ENCODE measurements around the gene RPS10.
"Not testable (repeated sequence)": the region's sequence is repeated elsewhere in the genome, so short reads cannot be mapped to it uniquely, and the experiment has no call there.

Gene RPS10

DNA sequence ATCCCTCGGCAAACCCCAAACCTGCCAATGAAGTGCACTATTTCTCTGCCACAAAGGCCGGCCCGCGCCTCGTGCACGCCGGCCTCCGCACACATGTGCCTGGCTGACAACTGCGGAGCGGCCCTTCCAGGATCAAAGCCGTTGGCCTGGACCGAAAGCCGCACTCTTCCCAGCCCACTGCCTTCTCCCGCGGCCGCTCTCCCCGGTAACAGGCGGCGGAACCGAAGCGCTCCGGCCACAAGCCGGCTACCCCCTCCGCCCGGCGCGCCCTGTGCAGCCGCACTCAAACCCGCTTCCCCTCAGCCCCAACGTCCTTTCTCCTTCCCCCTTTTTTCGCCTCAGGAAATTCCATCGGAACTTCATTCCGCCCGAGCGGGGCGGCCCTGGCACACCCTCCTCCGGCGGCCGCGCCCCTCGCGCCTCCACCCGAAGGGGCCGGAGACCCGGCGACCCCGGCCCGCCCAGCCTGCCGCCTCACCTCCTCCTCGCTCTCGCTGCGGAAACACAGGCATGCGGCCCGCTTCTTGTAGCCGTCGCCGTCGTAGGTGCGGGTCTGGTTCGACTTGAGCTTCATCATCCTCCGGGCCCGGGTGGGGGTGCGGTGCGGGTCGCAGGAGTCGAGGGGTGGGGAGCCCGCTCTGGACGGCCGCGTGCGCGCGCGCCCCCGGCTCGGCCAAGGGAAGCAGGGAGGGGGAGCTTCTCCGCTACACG, 33.9 kb downstream of the RPS10 start:
- DNase-seq, result peak; percentile 67

DNA sequence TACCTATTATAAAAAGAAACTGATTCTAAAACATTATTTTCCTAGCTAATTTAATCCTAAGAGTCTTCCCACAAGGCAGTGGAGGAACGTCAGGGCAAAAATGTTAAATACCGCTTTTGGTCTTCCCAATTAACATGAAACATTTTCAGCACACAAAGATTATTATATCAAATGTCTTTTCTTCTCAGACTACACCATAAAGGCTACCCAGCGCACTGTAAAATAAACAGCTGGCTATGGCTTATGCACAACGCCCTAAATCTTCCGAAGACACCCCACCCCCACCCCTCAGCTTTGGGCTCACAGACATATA, 34.4 kb downstream of the RPS10 start:
- no peak for DNase-seq

DNA sequence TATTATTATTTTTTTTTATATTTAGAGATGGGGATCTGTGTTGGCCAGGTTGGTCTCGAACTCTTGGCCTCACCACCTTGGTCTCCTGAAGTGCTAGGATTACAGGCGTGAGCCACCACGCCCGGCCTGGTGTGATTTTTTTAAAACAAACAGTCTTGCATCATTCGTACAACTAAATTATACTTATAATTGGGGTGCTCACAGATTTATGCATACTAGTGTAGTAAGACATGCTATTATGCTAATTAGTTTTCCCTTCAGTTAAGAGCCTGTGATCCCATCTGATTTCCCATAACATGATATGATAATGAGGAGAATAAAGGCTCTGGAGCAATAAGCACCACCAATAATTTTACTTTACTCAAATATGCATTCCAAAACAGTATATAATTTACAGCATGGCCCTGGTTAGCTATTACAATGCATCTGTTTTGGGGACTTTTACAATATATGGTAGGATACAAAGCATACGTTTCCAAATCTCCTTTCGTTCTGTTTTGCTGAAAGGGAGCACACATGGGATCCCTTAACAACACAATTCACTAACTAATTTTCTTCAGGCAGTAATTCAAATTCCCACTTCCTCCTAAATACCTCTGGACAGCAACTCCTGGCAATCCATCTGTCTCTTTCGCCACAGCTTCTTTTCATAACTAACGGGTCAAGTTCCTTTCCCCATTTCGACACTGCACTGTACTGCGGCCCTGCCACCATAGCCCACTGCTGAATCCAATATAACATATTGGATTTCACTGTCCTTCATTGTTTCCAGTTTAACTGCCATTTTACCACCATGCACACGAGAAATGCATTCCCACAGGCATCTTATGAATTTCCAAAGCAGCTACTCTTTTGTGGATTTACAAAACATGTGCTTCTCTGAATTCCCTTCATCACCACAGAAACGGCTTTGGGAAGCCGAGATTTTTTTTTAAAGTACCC, 35.1 kb downstream of the RPS10 start:
- DNase-seq, result no peak

DNA sequence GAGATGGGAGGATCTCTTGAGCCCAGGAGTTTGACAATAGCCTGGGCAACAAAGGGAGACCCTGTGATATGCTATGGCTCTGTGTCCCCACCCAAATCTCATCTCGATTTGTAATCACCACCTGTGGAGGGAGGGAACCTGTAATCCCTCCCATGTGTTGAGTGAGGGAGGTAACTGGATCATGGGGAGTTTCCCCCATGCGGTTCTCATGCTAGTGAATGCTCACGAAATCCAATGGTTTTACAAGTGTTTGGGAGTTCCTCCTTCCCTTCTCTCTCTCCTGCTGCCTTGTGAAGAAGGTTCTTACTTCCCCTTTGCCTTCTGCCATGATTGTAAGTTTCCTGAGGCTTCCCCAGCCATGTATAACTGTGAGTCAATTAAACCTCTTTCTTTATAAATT, 36.8 kb downstream of the RPS10 start:
- DNase-seq, result no peak

DNA sequence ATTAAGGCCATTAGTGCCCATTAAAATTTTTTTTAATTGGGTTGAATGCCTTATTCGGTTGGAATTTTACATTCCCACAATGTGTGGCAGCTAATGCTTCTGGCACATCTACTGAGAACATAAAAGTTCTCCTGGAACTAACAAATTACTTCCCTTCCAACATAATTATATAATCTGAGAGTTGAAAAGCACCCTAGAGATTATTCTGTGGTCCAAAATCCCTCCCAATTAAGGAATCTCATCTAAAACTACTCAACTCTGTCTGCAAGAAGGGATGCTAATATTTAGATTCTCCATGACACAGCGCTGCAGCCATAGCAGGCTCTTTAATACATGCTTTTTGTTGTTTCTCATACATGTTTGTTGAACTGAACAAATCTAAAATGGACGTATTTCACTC, 37.4 kb downstream of the RPS10 start:
- DNase-seq, result no peak

DNA sequence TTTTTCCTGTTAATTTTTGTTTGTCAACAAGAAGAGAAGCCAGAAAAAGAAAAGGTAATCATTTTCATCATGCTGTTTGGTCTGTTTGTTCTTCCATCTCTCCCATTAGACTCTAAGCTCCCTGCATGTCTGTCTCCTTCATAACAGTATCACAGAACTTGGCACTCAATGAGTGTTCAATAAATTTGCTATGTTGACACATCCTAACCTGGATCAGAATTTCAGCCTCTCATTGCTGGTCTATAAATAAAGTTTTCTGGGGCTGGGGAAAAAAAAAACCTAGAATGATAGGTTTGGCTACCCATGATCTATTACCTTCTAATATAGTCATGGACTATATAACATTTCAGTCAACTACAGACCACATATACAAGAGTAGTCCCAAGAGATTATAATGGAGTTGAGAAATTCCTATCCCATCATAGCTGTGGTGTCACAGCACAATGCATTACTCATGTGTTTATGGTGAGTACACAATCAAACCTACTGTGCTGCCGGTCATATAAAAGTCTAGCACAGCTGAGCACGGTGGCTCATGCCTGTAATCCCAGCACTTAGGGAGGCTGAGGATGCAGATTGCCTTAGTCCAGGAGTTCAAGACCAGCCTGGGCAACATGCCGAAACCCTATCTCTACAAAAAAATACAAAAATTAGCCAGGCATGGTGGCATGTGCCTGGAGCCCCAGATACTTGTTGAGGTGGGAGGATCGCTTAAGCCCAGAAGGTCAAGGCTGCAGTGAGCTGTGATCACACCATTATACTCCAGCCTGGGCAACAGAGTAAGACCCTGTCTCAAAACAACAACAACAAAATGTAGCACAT, 39.3 kb downstream of the RPS10 start:
- DNase-seq, result no peak

DNA sequence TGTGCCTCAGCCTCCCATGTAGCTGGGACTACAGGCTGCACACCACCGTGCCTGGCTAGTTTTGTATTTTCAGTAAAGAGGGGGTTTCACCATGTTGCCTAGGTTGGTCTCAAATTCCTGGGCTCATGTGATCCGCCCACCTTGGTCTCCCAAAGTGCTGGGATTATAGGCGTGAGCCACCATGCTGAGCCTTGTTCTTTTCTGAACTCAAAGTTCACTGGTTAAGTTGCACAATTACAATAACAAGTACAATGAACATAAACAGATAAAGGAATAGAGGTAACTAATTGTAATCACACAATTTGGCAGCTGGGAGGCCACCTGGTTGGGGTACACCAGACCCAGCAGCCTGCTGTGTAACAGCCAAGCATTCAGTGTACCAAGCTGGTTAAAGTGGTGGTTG, 40.1 kb downstream of the RPS10 start:
- no peak for DNase-seq

DNA sequence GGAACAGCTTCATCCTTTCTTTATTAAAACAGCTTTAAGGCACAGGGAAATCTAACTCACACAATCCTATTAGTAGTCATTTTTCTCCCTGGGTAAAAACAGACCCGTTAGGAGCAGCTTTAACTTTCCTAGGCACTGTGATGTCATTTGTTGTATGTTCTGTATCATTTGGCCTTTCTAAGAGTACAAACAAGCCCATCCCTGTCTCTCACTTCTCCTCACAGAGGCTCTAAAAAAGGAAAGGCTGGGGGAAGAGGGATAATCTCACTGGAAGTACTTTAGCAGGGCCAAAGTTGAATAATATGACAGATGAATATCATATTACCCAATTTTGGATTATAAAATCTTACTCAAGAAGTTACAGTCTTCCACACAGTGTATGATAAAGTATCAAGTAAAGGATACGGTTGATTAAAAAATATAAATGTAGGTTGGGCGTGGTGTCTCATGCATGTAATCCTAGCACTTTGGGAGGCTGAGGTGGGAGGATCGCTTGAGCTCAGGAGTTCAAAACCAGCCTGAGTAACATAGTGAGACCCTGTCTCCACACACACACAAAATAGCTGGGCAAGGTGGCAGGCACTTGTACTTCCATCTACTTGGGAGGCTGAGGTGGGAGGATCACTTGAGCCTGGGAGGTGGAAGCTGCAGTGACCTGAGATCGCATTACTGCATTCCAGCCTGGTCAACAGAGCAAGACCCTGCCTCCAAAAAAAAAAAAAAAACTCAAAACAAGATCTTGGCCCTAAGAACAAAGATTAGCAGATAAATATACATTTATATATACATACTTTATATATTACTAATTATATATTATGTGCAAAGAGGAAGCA, 41.3 kb downstream of the RPS10 start:
- DNase-seq, result no peak

DNA sequence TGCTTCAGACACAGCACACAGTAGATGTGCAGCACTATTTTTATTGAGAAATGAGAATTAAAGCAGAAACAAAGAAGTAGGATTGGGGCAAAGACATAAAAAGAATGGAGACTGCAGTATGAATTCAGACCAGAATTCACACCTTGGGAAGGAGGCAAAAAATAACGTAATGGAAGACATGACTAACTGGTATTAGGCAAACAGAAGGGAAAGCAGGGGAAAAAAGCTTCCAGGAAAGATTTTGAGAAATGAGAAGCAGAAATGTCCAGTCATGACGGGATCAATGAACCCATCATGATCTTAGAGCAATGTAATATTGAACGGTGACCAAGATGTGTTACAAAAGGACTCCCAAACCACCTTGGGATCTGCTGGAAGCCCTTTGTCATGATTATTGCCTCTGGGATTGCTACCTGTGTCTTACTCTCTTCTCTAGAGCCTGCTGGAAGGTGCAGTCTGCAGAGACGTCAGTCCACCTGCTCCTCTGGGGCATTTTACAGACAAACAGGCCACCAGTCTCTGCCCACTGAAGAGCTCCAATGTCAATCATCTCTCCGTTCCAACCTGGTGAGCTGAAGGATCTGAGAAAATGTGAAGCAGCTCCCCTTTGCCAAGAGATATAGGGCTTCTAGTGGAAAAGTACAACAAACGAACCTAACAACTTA, 42.1 kb downstream of the RPS10 start:
- no peak for DNase-seq

DNA sequence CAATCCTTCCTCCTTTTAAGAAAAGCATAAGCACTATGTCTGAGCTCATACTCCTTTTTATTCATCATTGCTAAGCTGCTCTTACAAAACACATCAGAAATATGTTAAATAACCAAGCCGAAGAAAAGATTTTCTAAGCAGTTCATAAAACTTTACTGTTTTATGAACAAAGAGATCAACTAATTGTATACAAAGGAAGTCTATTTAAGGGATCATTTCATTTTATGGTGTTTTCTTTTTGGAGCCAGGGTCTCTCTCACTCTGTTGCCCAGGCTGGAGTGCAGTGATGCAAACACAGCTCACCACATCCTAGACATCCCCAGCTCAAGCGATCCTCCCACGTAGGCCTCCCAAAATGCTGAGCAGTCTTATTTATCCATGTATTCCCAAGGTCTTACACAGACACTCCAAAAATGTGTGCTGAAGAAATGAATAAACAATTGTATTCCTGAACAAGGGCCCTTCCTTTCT, 42.7 kb downstream of the RPS10 start:
- no peak for DNase-seq

DNA sequence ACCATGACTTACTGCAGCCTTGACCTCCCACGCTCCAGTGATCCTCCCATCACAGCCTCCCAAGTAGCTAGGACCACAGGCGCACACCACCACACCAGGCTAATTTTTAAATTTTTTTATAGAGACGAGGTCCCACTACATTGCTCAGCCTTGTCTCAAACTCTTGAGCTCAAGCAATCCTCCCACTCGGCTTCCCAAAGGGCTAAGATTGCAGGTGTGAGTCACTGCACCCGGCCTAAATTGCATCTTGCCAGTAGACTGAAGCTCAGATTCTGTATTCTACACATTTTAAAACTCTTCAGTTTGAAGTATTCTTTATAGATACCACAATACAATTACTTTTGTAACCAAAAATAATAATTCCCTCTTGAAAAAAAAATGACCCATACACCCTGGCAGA, 44.8 kb downstream of the RPS10 start:
- no peak for DNase-seq

DNA sequence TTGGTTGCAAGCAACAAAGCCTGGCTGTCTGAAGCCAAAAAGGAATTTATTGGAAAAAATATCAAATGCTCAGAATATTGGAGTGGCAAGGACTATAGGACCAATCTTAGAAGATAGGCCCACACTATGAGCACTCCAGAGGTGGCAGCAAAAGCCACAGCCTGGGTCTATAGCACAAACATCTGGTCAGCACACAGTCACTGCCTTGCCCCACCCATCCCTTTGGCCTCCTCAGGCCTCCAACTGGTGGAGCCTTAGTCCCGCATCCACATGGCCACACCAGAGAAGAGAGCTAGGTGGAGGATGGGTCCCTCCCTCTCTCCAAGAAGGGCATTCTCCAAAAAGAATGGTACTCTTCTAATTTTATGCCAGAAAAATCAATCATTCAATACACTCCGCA, 47.4 kb downstream of the RPS10 start:
- no peak for DNase-seq

DNA sequence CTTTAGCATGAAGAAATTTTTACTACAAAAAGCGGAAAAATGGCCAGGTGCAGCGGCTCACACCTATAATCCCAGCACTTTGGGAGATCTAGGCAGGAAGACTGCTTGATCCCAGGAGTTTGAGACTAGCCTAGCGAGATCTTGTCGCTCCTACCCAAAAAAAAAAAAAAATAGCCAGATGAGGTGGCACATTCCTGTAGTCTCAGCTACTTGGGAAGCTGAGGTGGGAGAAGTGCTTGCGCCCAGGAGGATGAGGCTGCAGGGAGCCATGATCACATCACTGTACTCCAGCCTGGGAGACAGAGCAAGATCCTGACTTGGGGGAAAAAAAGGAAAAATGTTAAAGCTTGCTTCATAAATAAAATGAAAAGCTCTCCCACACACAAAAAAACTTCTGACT, 47.9 kb downstream of the RPS10 start:
- DNase-seq, result no peak

DNA sequence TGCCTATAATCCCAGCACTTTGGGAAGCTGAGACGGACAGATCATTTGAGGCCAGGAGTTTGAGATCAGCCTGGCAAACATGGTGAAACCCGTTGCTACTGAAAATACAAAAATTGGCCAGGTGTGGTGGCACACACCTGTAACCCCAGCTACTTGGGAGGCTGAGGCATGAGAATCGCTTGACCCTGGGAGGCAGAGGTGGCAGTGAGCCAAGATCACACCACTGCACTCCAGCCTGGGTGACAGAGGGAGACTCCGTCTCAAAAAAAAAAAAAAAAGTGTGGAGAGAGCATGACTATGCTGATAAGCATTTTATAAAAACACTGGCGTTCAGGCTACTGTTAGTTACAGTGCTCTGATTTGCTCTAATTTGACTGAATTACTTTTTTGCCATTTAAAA, 48.3 kb downstream of the RPS10 start:
- DNase-seq, result not testable (repeated sequence)

DNA sequence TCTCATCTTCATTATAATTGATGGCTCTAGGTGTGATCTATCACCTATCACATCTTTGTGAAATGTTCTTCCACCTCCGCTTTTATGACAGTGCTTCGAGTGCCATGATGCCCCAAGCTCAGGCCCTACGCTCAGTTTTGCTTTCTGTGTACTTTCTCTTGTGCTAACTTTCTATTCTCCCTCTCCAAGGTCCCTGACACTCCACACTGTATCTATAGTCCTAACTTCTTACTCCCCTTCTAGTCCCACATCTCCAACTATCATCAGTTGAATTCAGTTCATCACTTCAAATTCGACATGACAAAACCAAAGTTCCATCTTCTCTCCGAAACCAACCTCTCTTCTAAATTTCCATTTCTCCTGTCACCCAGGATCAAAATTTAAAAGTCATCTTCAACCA, 50.0 kb downstream of the RPS10 start:
- DNase-seq, result no peak

DNA sequence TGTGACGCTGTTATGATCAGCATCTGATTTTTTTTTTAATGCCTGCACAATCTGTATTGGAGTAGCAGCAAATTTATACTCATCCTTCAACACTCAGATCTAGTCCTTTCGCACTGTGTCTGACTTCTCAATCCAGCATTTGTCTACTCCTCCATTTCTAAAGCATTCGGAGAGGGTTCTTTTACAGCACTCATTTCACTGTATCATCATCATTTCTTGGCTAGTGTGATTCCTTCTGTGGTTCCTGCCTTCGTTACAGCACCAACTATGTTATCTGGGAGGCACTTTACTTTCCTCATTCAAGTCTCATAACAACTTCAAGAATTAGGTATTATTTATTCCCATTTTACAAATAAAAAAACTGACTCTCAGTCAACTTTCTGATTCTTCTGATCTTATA, 51.4 kb downstream of the RPS10 start:
- DNase-seq, result no peak

DNA sequence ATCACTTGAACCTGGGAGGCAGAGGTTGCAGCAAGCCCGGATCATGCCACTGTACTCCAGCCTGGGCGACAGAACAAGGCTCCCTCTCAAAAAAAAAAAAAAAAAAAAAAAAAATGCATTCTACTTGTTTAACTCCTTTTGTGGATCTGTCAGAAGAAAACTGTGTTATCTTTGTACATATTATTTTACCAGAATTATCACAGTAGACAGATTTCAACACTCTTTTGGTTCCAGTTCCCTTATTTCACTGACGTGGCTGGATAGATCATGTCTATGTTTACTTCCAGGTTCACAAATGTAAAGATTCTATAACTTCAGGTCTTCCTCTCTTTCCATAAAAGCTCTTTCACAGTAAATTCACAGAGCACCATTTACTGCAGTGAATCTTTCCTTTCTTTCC, 51.8 kb downstream of the RPS10 start:
- no peak for DNase-seq

DNA sequence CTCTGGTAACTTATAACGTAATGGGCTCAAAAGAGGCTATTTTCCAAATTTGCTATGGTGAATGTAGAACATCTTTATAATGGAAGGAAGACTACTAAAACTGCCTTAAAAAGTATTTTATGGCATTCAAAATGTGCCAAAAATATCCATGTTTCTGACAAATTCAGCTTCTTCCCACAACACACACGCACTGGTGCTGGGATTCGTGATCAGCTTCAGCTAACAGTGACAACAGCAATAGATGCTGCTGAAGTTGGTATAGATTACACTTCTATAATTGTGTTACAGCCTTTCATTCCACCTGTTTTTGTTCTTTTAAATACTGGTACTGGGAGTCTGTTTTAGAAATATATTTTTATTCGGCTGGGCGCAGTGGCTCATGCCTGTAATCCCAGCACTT, 52.4 kb downstream of the RPS10 start:
- no peak for DNase-seq

DNA sequence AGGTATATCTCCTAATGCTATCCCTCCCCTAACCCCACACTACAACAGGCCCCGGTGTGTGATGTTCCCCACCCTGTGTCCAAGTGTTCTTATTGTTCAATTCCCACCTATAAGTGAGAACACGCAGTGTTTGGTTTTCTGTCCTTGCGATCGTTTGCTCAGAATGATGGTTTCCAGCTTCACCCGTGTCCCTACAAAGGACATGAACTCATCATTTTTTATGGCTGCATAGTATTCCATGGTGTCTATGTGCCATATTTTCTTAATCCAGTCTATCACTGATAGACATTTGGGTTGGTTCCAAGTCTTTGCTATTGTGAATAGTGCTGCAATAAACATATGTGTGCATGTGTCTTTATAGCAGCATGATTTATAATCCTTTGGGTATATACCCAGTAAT, 54.0 kb downstream of the RPS10 start:
- not testable (repeated sequence) for DNase-seq

DNA sequence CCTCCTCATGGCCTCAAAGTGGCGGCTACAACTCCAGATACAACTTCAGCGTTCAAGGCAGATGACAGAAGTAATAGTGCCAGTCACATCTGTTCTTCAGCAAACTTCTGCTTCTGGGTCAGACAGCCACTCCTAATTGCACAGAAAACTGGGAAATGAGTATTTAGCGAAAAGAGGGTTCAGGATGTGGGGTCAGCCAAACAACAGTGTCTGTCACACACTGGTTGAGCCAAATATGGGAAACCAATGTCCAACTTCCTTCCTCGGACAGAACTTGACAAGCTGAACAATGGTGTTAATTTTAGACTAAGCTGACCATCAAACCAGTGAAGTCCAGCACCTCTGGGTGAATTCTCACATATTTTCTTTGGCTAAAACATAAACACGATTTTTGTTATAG, 55.5 kb downstream of the RPS10 start:
- DNase-seq, result no peak

DNA sequence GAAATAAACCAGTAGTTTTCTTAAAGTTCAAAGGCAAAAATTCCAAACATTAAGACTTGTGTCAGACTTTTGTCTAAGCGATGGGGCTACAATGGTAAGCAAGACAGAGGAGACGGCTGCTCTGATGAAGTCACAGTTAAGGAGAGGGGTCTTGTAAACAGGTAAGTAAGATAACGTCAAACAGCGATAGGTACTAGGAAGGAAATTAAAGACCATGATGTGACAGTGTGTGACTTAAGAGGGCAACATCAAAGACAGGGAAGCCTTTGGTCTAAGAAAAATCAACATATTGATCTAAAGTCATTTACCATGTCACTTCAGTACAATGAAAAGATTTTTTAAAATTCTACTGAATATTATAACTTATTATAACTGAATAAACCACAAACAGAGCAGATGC, 56.5 kb downstream of the RPS10 start:
- DNase-seq, result no peak

All from CD4-positive, alpha-beta T cell treated with Interleukin-17A for 4 hours (primary cell).